H1 (cell line): ENCODE data around the gene GSTCD. TPM values are rescaled to one million over a fixed set of nuclear protein-coding genes. Genes with fewer than 3 reads are reported as not detected.

ENCODE experiments used
- CTCF ChIA-PET: fragments of 300-600 bp; sonication (Branson Sonifier 250); formaldehyde crosslinking; loops from one replicate; lab custom pipeline; 2021; ENCODE audit not compliant: partially characterized antibody; lab: Charles Lee
- POLR2A ChIA-PET: fragments of 300-600 bp; sonication (Branson Sonifier 250); formaldehyde crosslinking; loops from one replicate; lab custom pipeline; 2021; ENCODE audit warnings: inconsistent platforms; ENCODE audit not compliant: partially characterized antibody; lab: Charles Lee
- DNase-seq, 2 experiments: peaks; one replicate each; pipeline versions ENCODE4 v3.0.0 to v3.0.0-alpha.2; 2010 to 2022; ENCODE audit warnings: low spot score in 2 of 2, low read depth in 1 of 2, mixed read lengths in 1 of 2
- FAIRE-seq: peaks from 2 replicates; lab custom pipeline; 2011; peaks lifted over from hg19 to GRCh38; lab: Jason Lieb, UNC
- H2AFZ ChIP-seq: 2 replicates; pipeline ENCODE4 v1.8.1; 2012; ENCODE audit warnings: low read length, inconsistent platforms
- H2AK5ac ChIP-seq: 2 replicates; pipeline ENCODE4 v1.6.1; 2013; ENCODE audit warnings: low read depth, low read length
- H2BK120ac ChIP-seq: replicated peaks from 2 replicates; pipeline ENCODE3; 2013; ENCODE audit warnings: low read depth, low read length, inconsistent platforms
- H2BK12ac ChIP-seq: 2 replicates; pipeline ENCODE4 v1.6.1; 2013; ENCODE audit warnings: low read depth, low read length
- H2BK15ac ChIP-seq: 2 replicates; pipeline ENCODE4 v1.6.1; 2013; ENCODE audit warnings: low read length
- H2BK20ac ChIP-seq: 2 replicates; pipeline ENCODE4 v1.6.1; 2013; ENCODE audit warnings: low read length
- H2BK5ac ChIP-seq: 2 replicates; pipeline ENCODE4 v1.6.1; 2013; ENCODE audit warnings: low read depth, low read length
- H3K14ac ChIP-seq: 2 replicates; pipeline ENCODE4 v1.6.1; 2013; ENCODE audit warnings: inconsistent platforms; ENCODE audit not compliant: insufficient read length
- H3K18ac ChIP-seq: 2 replicates; pipeline ENCODE4 v1.6.1; 2013; ENCODE audit warnings: low read length; ENCODE audit errors: extremely low read depth
- H3K23ac ChIP-seq: 2 replicates; pipeline ENCODE4 v1.6.1; 2013; ENCODE audit warnings: inconsistent platforms; ENCODE audit not compliant: insufficient read length
- H3K23me2 ChIP-seq: 2 replicates; pipeline ENCODE4 v1.6.1; 2013; ENCODE audit warnings: low read depth, low read length
- H3K27ac ChIP-seq: 2 replicates; pipeline ENCODE4 v1.6.1; 2011; ENCODE audit warnings: low read depth, low read length, inconsistent platforms
- H3K27me3 ChIP-seq, 4 experiments: replicated peaks in 1 of 4; 1 replicate in 1 of 4; 2 replicates in 3 of 4; pipeline versions ENCODE4 v1.6.1 to v1.8.1; 2011 to 2013; ENCODE audit warnings: low read length in 3 of 4, mild to moderate bottlenecking in 3 of 4, inconsistent platforms in 2 of 4, mixed read lengths in 2 of 4, moderate library complexity in 1 of 4; ENCODE audit not compliant: control insufficient read depth in 3 of 4, insufficient read depth in 3 of 4; ENCODE audit errors: extremely low read depth in 1 of 4
- H3K36me3 ChIP-seq, 4 experiments: 2 replicates each; pipeline versions ENCODE4 v1.6.1 to v1.8.1; 2011 to 2013; ENCODE audit warnings: mild to moderate bottlenecking in 4 of 4, low read length in 3 of 4, moderate library complexity in 2 of 4, control low read depth in 1 of 4, inconsistent platforms in 1 of 4; ENCODE audit not compliant: insufficient read depth in 4 of 4, control insufficient read depth in 2 of 4
- H3K4ac ChIP-seq: replicated peaks from 2 replicates; pipeline ENCODE3; 2013; ENCODE audit warnings: low read length, low read depth, mixed read lengths, inconsistent platforms; ENCODE audit not compliant: insufficient read length
- H3K4me1 ChIP-seq, 4 experiments: replicated peaks in 1 of 4; 1 replicate in 1 of 4; 2 replicates in 3 of 4; pipeline versions ENCODE4 v1.6.1 to v1.8.1; 2011 to 2013; ENCODE audit warnings: low read length in 3 of 4, inconsistent platforms in 2 of 4, mixed read lengths in 1 of 4; ENCODE audit not compliant: insufficient read depth in 4 of 4, control insufficient read depth in 3 of 4
- H3K4me2 ChIP-seq, 2 experiments: 2 replicates each; pipeline versions ENCODE4 v1.6.1 to v1.8.1; 2011 to 2013; ENCODE audit warnings: low read depth in 2 of 2, low read length in 2 of 2, control low read depth in 1 of 2, inconsistent platforms in 1 of 2, mild to moderate bottlenecking in 1 of 2; ENCODE audit not compliant: insufficient read depth in 1 of 2
- H3K4me3 ChIP-seq, 4 experiments: fragments of 200-600, 300-600 bp in 1 of 4; sonication (generic), shearing (Covaris generic), sonication (Bioruptor Twin) in 1 of 4; 2 replicates each; pipeline versions ENCODE4 v1.5.1 to v1.8.1; 2011 to 2016; ENCODE audit warnings: low read length in 4 of 4, low read depth in 3 of 4, control low read depth in 2 of 4, inconsistent platforms in 2 of 4, mild to moderate bottlenecking in 2 of 4, mixed read lengths in 1 of 4, moderate library complexity in 1 of 4; ENCODE audit not compliant: insufficient read depth in 2 of 4; ENCODE audit errors: extremely low read depth in 1 of 4
- H3K56ac ChIP-seq: replicated peaks from 2 replicates; pipeline ENCODE3; 2013; ENCODE audit warnings: low read depth, mild to moderate bottlenecking, mixed read lengths, low read length, inconsistent platforms; ENCODE audit not compliant: insufficient read length
- H3K79me1 ChIP-seq: 2 replicates; pipeline ENCODE4 v1.6.1; 2013; ENCODE audit warnings: low read depth, low read length, control low read depth
- H3K79me2 ChIP-seq, 2 experiments: 2 replicates each; pipeline versions ENCODE4 v1.6.1 to v1.8.1; 2012 to 2013; ENCODE audit warnings: low read length in 2 of 2, mild to moderate bottlenecking in 2 of 2, inconsistent platforms in 1 of 2; ENCODE audit not compliant: insufficient read depth in 2 of 2, control insufficient read depth in 1 of 2
- H3K9ac ChIP-seq, 4 experiments: replicated peaks in 1 of 4; 1 replicate in 1 of 4; 2 replicates in 3 of 4; pipeline versions ENCODE4 v1.6.1 to v1.8.1; 2011 to 2013; ENCODE audit warnings: low read depth in 3 of 4, low read length in 3 of 4, control low read depth in 2 of 4, mild to moderate bottlenecking in 2 of 4, moderate library complexity in 2 of 4, inconsistent platforms in 1 of 4; ENCODE audit errors: extremely low read depth in 1 of 4
- H3K9me3 ChIP-seq, 2 experiments: 2 replicates each; pipeline versions ENCODE4 v1.6.1 to v1.8.1; 2012 to 2013; ENCODE audit warnings: mild to moderate bottlenecking in 2 of 2, moderate library complexity in 2 of 2, control low read depth in 1 of 2, inconsistent platforms in 1 of 2, low read depth in 1 of 2, low read length in 1 of 2, mixed read lengths in 1 of 2; ENCODE audit not compliant: insufficient read depth in 2 of 2
- H4K20me1 ChIP-seq, 2 experiments: replicated peaks in 1 of 2; 2 replicates each; pipeline versions ENCODE3 to v1.8.1; 2011 to 2013; ENCODE audit warnings: inconsistent platforms in 2 of 2, low read length in 2 of 2, mild to moderate bottlenecking in 1 of 2; ENCODE audit not compliant: insufficient read depth in 2 of 2, control insufficient read depth in 1 of 2
- H4K5ac ChIP-seq: 2 replicates; pipeline ENCODE4 v1.6.1; 2013; ENCODE audit warnings: low read length, low read depth, mixed read lengths, inconsistent platforms; ENCODE audit not compliant: insufficient read length
- H4K8ac ChIP-seq: 2 replicates; pipeline ENCODE4 v1.8.0; 2013; ENCODE audit warnings: mild to moderate bottlenecking, moderate library complexity, low read length, inconsistent platforms; ENCODE audit not compliant: insufficient read depth; ENCODE audit errors: extremely low read depth
- H4K91ac ChIP-seq: replicated peaks from 2 replicates; pipeline ENCODE3; 2013; ENCODE audit warnings: low read length, mixed read lengths, inconsistent platforms; ENCODE audit not compliant: insufficient read length
- BACH1 ChIP-seq: IDR thresholded peaks from 2 replicates; pipeline ENCODE4 v1.6.1; 2012; ENCODE audit warnings: low read length, improper control_type of control experiment
- BCL11A ChIP-seq, 2 experiments: IDR thresholded peaks; one replicate each; pipeline ENCODE4 v1.6.1; 2011; ENCODE audit warnings: low read depth in 2 of 2, low read length in 2 of 2, mild to moderate bottlenecking in 2 of 2
- CHD2 ChIP-seq: IDR thresholded peaks from 2 replicates; pipeline ENCODE4 v1.6.1; 2012; ENCODE audit warnings: low read length, improper control_type of control experiment
- EGR1 ChIP-seq: IDR thresholded peaks from 2 replicates; pipeline ENCODE4 v1.6.1; 2011; ENCODE audit warnings: low read depth, low read length, borderline replicate concordance
- KDM1A ChIP-seq: fragments of 200-600, 300-600 bp; sonication (generic); IDR thresholded peaks from 2 replicates; pipeline ENCODE4 v1.7.1; 2016; ENCODE audit warnings: mild to moderate bottlenecking, low read length, borderline replicate concordance
- MAFK ChIP-seq: IDR thresholded peaks from 2 replicates; pipeline ENCODE4 v1.6.1; 2012; ENCODE audit warnings: low read depth, mild to moderate bottlenecking, improper control_type of control experiment, low read length
- NANOG ChIP-seq: IDR thresholded peaks from 2 replicates; pipeline ENCODE4 v1.6.1; 2011; ENCODE audit warnings: low read length, low read depth, mild to moderate bottlenecking, inconsistent platforms; ENCODE audit not compliant: insufficient read depth, poor library complexity, severe bottlenecking
- POU5F1 ChIP-seq: IDR thresholded peaks from 2 replicates; pipeline ENCODE4 v1.6.1; 2011; ENCODE audit warnings: low read depth, mild to moderate bottlenecking, low read length, moderate library complexity
- RFX5 ChIP-seq: IDR thresholded peaks from 2 replicates; pipeline ENCODE4 v1.6.1; 2011; ENCODE audit warnings: low read depth, low read length, improper control_type of control experiment, borderline replicate concordance
- SIN3A ChIP-seq, 2 experiments: IDR thresholded peaks in 1 of 2; conservative IDR thresholded peaks in 1 of 2; 2 replicates each; pipeline ENCODE4 v1.6.1; 2011 to 2012; ENCODE audit warnings: low read length in 2 of 2, improper control_type of control experiment in 1 of 2, low read depth in 1 of 2, mild to moderate bottlenecking in 1 of 2
- SUZ12 ChIP-seq: fragments of 200-600 bp; sonication (generic); IDR thresholded peaks from 2 replicates; pipeline ENCODE4 v1.6.1; 2012; ENCODE audit warnings: mild to moderate bottlenecking, inconsistent platforms, low read length, moderate library complexity, mixed read lengths
- YY1 ChIP-seq: IDR thresholded peaks from 2 replicates; pipeline ENCODE4 v1.6.1; 2011; ENCODE audit warnings: low read depth, mild to moderate bottlenecking, low read length
- WGBS, 2 experiments: shearing (Covaris generic) in 1 of 2; methylation state at CpG; one replicate each; pipeline versions ENCODE4 v1.1.6 to v1.1.7; 2013 to 2015; ENCODE audit warnings: low lambda C conversion rate in 2 of 2, mixed read lengths in 2 of 2, inconsistent platforms in 1 of 2, low coverage in 1 of 2, missing lambda C conversion rate in 1 of 2; ENCODE audit not compliant: insufficient replicate concordance in 2 of 2, insufficient coverage in 1 of 2, insufficient read length in 1 of 2; ENCODE audit errors: extremely low coverage in 1 of 2, missing lambda C conversion rate in 1 of 2; 5-methylcytosine and 5-hydroxymethylcytosine counted together
- polyA plus RNA-seq, 7 experiments: library from polyadenylated mRNA; depleted of rRNA in 3 of 7; stranded (reverse) in 5 of 7; unstranded in 2 of 7; fragments of >200 nt in 5 of 7; fragments of 200-250 nt in 2 of 7; gene quantifications; 1 replicate in 5 of 7; 2 replicates in 1 of 7; 4 replicates in 1 of 7; pipeline versions ENCODE4 v1.2.1 to v1.2.3, GENCODE V29; 2011 to 2013; ENCODE audit warnings: missing spikeins in 2 of 7, mixed read lengths in 2 of 7
- total RNA-seq: library from RNA; stranded (reverse); fragmentation: NEBNext Ultra II Directional; extraction: Animal tissue kit (Norgen Biotek cat#: 25700); gene quantifications from 2 replicates; pipeline ENCODE4 v1.2.1, GENCODE V29; 2021

The GSTCD gene
- total and polyA plus RNA-seq, 2 of the 8 experiments (the other 6 are each of a cell fraction or from before 2014, with no cell fraction given): 8.5 to 24.6 TPM

- Histone ChIP-seq H4K5ac (no peak overlapping the region), H3K4me3 (no peak overlapping the region), H3K56ac (no peak overlapping the region), H3K27ac (no peak overlapping the region), H3K23me2 (no peaks in the 10 kb centered on the region; the same call in 1 of the 2 replicates), H3K4me2 (no peak overlapping the region), H2BK5ac (no peak overlapping the region), H2BK120ac (no peak overlapping the region), H3K18ac (no peak overlapping the region), H3K79me2 (no peaks in the 10 kb centered on the region), H2BK15ac (no peak overlapping the region), H3K4ac (no peak overlapping the region), H3K36me3 (peaks cover 0 to 5% (median 1%) of the 10 kb centered on the region in 4 experiments; a peak in 2 of 8 replicates), H4K8ac (no peak overlapping the region), H2AFZ (no peak overlapping the region), H3K79me1 (no peaks in the 10 kb centered on the region), H3K9me3 (peaks cover 18 to 27% of the 10 kb centered on the region in 2 experiments), H4K91ac (no peak overlapping the region), H2AK5ac (no peak overlapping the region), H2BK20ac (no peak overlapping the region), H3K9ac (no peak overlapping the region), H3K23ac (no peak overlapping the region), H2BK12ac (no peak overlapping the region), H3K27me3 (no peaks in the 10 kb centered on the region), H3K14ac (no peak overlapping the region), H4K20me1 (no peaks in the 10 kb centered on the region), H3K4me1 (no peaks in the 10 kb centered on the region)
- DNase-seq (no peak), FAIRE-seq (no peak)
- ChIA-PET CTCF (no interaction called here), POLR2A (no interaction called here)
- no peak for TF ChIP-seq NANOG
- no peak for TF ChIP-seq BCL11A (IDR thresholded peaks at IDR 0.05; ENCODE audit: low read depth in 2 of 2, low read length in 2 of 2)
- TF ChIP-seq EGR1: no peak
- no peak for TF ChIP-seq RFX5
- TF ChIP-seq SIN3A (conservative IDR thresholded peaks at IDR 0.05 in 1 of 2, IDR thresholded peaks at IDR 0.05 in 1 of 2; ENCODE audit: low read depth in 1 of 2, low read length in 2 of 2): no peak
- no peak for TF ChIP-seq YY1
- TF ChIP-seq BACH1: no peak
- no peak for TF ChIP-seq SUZ12
- TF ChIP-seq POU5F1: no peak
- TF ChIP-seq KDM1A: no peak
- no peak for TF ChIP-seq CHD2
- TF ChIP-seq MAFK: no peak
- WGBS, 2 experiments: 83% methylated on average over 1 of the region's 1 CpG; no CpG with 5 or more reads in 1 of the 2 experiments
Observed at GRCh38 chr4:105859233-105859632, 150.6 kb downstream of the GSTCD start.
